Head of caudate nucleus (tissue), 42 donors: ENCODE results near the gene ZNF831.

Source experiments
- DNase-seq, 42 donors: peaks; one replicate each; pipeline versions ENCODE4 v3.0.0 to v3.0.0-alpha.2; 2020 to 2021; ENCODE audit warnings: mixed read lengths in 7 of 42
- intact Hi-C: fragments of 100-400 bp; cut with DNase I; formaldehyde crosslinking; loops from one replicate; pipeline ENCODE4 v1.15.0; 2022

ZNF831 gene

DNA sequence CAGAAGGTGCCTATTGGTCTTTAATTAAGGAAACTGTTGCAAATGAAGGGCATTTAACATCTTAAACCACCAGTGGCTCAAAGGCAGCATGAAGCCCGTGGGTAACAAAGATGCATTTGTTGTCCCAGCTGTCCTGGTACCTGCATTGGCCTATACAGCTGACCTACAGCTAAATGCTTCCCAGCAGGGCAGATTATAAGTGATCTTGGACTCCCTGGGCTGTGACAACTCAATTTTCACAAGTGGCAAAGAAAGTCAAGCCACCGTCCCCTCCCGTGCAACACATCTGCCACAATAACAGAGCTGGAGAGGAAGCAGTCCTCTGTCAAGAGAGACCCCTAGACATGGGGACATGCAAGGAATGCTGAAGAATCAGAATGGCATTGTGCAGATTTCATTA is 105.2 kb downstream of the ZNF831 start:
- DNase-seq = no peak
- intact Hi-C loops = no loop called here

GRCh38 chr20:59269411-59270025 is 105.9 kb downstream of the ZNF831 start:
- DNase-seq = no peak

DNA sequence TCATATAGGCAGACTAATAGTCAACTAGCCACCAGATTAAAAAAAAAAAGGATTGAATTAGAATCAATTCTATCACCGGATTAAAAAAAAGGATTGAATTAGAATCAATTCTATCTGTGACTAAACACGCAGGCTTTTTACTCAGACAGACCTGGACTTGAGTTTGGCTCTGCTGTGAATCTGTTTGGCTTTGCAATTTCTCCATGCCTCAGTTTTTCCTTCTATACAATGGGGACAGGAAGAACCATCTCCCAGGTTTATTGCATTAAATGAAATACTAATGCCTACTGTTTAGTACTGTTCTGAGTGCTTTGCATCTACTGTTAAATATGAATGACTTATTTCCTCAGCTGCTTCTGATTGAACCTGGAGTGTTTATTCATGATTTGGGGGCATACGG is 106.8 kb downstream of the ZNF831 start:
- no peak for DNase-seq
- intact Hi-C loops = no loop called here

More at GRCh38 chr20:59269411-59270025, 105.9 kb downstream of the ZNF831 start:
- intact Hi-C loops = no loop called here

DNA sequence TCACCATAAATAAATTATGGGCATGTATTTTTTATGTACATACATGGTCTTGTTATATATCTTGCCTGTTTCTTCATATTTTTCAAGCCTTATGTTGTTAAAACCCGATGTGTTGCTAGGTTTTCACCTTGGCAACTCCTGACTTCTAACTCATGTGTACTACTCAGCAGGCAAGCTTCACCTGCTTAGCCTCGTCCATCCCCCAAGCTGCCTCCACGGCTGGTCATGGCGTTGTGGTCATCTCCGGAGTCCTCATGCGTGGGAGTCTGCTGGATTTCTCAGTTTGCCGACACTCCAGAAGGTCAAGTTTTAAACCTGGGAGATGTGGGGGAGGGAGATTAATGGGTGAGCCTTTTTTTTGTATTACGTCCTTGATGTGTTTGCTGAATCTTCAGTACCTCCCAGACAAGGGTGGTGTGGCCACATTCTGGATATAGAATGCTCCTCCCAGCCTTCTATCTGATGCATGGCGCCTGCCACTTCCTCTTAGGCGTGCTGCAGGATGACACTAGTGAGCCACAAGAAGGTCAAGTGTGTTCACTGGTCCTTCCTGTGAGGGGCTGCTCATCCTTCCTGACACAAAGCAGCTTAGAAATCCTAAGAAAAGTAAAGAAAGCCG is 110.2 kb downstream of the ZNF831 start:
- no peak for DNase-seq
- intact Hi-C loops = no loop called here

DNA sequence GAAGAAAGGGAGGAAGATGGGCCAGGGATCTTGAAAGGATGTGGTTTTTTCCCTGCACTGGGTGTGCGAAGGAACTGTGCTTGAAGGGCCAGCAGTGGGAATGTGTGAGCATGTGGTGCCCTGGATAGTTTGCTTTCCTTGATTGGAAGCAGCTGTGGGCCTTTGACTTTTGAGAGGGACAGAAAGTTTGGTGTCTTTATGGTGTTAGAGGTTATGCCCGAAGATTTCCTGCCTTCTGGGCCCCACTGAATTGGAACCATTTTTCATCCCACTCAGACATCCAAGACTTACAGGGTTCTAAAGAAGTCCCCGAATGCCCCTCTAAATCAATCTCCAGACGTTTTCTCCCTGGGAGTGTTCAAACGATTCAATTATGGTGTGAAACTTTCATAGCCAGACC is 113.3 kb downstream of the ZNF831 start:
- intact Hi-C loops = no loop called here
- no peak for DNase-seq

- DNase-seq = no peak
These were observed 120.8 kb downstream of the ZNF831 start for GRCh38 chr20:59284470-59284869.

DNA sequence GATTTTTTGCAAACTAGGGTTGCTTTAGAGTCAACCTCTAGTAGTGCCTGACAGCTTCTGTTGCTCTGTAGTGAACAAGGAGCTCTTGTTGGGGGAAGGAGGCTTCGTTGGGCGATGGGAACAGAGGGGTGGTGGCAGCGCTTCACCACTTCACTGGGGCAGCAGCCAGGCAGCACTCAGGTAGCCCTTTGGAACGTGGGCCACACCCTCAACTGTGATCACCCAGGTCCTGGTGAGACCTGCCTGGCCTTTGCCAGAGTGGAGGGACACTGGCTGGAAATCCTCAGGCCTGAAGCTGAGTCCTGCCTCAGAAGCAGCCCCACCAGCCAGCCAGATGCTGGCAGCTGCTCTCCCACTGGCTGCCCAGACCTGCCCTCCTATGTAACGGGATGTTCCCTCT is 126.4 kb downstream of the ZNF831 start:
- DNase-seq = no peak
- intact Hi-C loops = no loop called here

More at GRCh38 chr20:59284470-59284869, 120.8 kb downstream of the ZNF831 start:
- intact Hi-C loops = no loop called here

GRCh38 chr20:59291740-59292383 is 128.2 kb downstream of the ZNF831 start:
- no peak for DNase-seq
- intact Hi-C loops = no loop called here

DNA sequence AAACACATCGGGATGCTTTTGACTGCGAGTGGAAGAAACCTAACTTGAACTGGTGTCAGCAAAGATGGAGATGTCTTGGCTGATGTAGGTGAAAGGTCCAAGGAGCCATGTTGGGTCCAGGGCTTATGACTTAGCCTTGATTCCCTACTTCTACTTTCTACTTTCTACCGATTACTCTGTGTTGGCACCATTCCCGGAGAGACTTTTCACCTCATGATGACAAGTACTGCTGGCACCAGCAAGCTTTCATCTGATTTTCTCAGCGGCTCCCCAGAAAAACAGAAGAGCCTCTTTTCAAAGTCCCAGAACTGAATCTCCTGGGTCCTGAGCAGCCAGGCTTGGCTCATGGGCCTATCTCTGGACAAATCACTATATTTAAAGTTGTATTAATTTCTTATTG is 131.9 kb downstream of the ZNF831 start:
- no peak for DNase-seq
- intact Hi-C loops = no loop called here

DNA sequence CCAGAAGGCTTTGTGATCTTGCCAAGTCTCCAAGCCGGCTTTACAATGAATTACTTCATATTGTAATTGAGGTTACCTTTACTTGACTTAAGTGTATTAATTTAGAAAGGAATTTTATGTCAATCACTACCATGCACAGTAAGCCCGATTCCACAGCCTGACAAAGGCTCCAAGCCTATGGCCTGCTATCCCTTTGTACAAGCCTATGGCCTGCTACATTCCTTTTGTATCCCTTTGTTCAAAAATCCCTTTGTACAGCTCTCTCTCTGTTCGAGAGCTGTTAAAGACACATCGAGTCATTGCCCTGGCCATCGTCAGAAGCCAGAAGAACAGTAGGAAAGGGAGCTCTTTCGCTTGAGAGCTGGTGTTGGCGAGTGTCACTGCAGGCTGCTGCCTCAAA is 134.1 kb downstream of the ZNF831 start:
- intact Hi-C loops = no loop called here
- DNase-seq = no peak

- no peak for DNase-seq
- intact Hi-C loops = no loop called here
These were observed 136.3 kb downstream of the ZNF831 start for GRCh38 chr20:59299945-59300332.

GRCh38 chr20:59300333-59301081 is 136.9 kb downstream of the ZNF831 start, which contains the start of gene EDN3:
Gene EDN3, plus strand, starts transcription at chr20:59300611. Its CDS starts 202 bp downstream, at chr20:59300813.
- intact Hi-C loops = no loop called here
- no peak for DNase-seq

DNA sequence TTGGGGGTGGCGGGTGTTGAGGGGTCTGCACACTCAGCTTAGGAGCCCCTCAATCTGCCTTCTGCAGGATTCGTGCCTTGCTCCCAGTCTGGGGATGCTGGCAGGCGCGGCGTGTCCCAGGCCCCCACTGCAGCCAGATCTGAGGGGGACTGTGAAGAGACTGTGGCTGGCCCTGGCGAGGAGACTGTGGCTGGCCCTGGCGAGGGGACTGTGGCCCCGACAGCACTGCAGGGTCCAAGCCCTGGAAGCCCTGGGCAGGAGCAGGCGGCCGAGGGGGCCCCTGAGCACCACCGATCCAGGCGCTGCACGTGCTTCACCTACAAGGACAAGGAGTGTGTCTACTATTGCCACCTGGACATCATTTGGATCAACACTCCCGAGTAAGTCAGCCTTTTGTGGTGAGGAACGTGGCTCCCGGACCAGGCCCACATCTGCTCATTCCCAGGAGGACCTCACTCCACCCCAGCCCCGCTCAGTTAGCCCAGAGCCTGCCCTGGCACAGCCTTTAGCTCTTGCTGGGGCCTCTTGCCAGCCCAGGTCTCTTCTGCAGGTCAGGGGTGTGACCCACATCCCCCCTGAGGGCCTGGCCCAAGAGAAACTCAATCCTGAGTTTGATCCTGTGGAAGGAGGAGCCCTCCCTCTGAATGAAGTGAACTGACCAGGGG is 137.9 kb downstream of the ZNF831 start:
- intact Hi-C loops = no loop called here
- DNase-seq = no peak

GRCh38 chr20:59305908-59306655 is 142.5 kb downstream of the ZNF831 start:
- intact Hi-C loops = no loop called here
- DNase-seq = no peak

- no peak for DNase-seq
- intact Hi-C loops = no loop called here
These were observed 143.6 kb downstream of the ZNF831 start for GRCh38 chr20:59307270-59307669.
